NOMO-1 treated with DMSO at 0.1 percent for 48 hours (cell line): ENCODE measurements around the gene SCYGR2.

Source experiments
- DNase-seq: peaks from one replicate; lab custom pipeline; 2025; ENCODE audit not compliant: unreplicated experiment; lab: John Stamatoyannopoulos, UW

Gene SCYGR2

GRCh38 chr2:227612546-227613271 lies 14.0 kb downstream of the SCYGR2 start:
- DNase-seq, result no peak

DNA sequence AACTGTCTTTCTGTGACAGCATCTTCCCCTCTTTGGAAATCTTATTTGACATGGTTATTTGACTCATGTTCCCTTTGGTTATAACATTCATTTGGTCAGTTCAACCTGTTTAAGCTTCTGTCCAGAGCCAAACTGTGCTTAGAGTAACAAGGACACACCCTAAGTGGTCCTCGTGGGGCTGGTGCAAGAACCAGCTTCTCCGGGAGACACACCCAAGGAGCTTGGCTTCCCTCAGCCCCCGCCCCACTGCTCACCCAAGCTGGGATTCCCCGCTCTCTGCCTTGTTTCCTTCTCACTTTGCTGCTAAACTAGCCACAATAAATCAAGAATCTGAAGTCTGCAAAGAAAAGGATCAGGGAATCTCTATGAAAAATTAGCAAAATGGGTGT lies 14.6 kb downstream of the SCYGR2 start:
- no peak for DNase-seq

DNA sequence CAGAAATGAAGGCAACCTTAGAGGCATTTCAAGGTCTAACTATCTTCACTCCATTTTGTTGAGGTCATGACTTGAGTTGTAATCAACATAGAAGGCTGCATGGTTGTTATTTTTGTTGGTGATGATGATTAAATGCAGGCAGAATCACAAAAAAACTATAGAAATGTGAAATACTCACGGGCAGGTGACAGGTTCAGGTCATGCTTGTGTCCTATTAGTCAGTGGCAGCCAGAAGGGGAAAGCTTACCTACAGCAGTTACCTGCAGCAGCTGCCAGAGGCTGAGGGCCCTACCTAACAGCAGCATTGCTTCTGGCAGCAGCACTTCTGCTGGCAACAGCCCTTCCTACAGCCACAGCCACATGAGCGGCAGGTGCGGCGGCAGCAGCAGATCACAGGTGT lies 15.6 kb downstream of the SCYGR2 start:
- no peak for DNase-seq

DNA sequence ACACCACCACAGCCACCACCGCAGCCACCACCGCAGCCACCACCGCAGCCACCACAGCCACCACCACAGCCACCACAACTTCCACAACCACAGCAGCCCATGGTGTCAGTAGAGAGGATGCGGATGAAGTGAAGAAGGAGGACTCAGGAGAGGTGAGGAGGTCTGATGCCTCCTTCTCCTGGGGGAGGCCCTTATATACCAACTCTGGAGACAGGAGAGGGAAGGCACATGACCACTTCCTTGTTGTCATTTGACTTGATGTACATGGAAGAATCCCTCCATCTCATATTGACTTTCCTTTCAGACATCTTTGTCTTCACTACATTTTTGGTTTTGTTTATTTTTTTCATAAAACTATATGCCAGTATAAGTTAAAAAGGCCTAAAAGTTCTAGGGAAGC lies 16.0 kb downstream of the SCYGR2 start, which contains the start of gene SCYGR3:
TSS of gene SCYGR3 (minus strand) at position 101 of the 400 bp plus-strand sequence. CDS start at position 101, 0 bp downstream.
- no peak for DNase-seq

GRCh38 chr2:227615181-227615580 lies 16.5 kb downstream of the SCYGR2 start:
- DNase-seq, result no peak

DNA sequence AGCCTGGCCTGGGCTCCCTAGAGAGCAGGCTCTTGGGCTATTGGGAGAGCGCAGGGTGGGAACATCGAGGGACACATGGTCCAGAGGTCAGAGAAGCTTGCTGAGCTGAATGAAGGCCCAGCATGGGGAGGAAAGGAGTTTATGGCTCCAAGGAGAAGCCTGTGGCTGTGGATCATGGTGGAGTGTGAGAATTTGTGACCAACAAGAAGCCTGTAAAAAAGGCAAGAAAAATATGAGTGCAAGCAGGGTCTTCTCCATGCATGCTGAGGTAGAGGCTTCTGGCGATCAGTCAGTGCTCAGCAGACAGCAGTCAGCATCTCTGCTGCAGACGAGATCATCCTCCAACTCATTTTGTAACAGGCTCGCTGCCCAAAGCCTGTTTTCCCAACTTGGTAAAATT lies 17.2 kb downstream of the SCYGR2 start:
- no peak for DNase-seq

- DNase-seq, result no peak
These were observed 17.9 kb downstream of the SCYGR2 start for GRCh38 chr2:227616631-227617030.

- no peak for DNase-seq
These were observed 18.9 kb downstream of the SCYGR2 start, which contains the start of gene SCYGR4 for GRCh38 chr2:227617316-227618230. Gene SCYGR4 (plus strand): TSS chr2:227617498. CDS start chr2:227617498, 0 bp downstream.

DNA sequence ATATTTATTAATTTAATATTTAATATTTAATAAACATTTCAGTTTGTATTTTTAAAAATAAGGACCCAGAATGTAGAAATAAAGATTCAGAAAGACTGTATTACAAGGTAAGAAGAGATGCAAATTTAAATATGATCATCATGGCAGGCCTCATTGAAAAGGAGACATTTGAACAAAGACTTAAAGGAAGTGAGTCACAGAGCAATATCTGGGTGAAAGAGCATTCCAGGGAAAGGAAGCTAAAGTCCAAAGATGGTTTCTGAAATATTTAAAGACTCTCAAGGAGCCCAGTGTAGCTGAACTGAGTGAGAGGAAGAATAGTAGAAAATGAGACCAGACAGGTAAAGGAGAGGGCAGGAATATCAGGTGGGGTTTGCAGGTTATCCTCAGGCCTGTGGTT lies 24.5 kb downstream of the SCYGR2 start:
- no peak for DNase-seq

DNA sequence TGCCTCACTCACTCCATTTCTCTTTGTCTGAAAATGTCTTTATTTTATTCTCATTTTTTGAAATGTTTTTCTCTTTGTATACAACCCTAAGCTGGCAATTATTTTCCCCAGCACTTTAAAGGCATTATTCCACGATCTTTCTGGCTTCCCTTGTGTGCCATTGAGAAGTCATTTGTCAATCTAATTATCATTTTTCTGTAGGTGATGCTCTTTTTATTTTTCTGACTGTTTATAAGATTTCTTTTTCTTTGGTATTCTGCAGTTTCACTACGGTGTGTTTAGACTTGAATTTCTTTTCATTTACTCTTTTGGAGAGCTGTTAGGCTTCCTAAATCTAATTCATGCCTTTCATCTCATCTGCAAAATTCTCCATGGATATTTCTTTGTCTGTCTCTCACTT lies 26.7 kb downstream of the SCYGR2 start:
- DNase-seq, result no peak

DNA sequence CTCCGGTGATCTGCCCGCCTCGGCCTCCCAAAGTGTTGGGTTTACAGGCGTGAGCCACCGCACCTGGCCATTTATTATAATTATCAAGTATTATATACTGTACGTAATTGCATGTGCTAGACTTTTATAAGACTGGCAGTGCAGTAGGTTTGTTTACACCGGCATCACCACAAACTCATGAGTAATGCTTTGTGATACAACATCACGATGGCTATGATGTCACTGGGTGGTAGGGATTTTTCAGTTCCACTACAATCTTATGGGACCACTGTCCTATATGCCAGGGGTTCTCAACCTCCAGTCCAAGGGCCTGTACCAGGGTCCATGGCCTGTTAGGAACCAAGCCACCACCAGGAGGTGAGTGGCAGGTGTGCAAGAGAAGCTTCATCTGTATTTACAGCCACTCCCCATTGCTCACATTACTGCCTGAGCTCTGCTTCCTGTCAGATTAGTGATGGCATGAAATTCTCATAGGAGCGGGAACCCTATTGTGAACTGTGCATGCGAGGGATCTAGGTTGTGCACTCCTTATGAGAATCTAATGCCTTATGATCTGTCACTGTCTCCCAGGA lies 28.0 kb downstream of the SCYGR2 start:
- no peak for DNase-seq

DNA sequence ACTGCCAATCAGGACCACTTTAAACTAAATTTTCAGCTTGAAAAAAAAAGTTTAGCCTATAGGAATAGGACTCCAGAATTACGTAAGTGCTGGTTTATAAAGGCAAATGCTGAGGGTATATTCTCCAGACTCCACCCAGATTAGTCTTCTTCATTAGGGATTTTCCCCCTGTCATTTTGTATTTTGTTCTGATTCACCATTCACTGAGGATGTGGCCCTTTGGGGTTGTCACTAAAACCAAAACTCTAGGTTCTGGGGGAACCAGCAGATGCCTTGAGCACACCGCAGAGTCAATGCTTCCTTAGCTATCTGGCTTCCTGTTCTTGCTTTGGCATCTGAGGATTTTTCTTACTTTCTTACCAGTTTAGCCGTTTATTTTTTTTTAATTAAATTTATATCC lies 29.1 kb downstream of the SCYGR2 start:
- no peak for DNase-seq

DNA sequence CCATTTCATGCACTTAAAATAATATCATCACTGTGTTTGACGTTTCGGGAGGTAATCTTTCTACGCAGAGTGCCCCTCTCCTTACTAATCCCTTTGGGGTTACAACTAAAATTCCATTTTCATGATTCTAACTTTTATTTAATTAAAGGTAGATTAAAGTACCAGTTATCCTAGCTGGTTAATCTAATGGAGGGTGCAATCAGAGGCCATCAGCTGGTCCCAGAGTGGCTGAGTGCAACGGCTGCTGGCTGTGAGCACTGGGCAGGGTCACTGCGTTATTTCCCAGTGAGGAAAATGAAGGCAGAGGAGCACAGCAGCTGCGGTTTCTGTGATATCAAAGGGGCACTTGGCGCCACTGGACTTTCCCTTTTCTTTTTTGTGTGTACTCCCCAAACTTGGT lies 30.7 kb downstream of the SCYGR2 start:
- DNase-seq, result no peak

GRCh38 chr2:227630322-227630721 lies 31.6 kb downstream of the SCYGR2 start:
- DNase-seq, result no peak

GRCh38 chr2:227632827-227633226 lies 34.1 kb downstream of the SCYGR2 start:
- no peak for DNase-seq

- DNase-seq, result no peak
These were observed 35.5 kb downstream of the SCYGR2 start for GRCh38 chr2:227634201-227634600.

- DNase-seq, result no peak
These were observed 44.0 kb downstream of the SCYGR2 start for GRCh38 chr2:227642656-227643055.

DNA sequence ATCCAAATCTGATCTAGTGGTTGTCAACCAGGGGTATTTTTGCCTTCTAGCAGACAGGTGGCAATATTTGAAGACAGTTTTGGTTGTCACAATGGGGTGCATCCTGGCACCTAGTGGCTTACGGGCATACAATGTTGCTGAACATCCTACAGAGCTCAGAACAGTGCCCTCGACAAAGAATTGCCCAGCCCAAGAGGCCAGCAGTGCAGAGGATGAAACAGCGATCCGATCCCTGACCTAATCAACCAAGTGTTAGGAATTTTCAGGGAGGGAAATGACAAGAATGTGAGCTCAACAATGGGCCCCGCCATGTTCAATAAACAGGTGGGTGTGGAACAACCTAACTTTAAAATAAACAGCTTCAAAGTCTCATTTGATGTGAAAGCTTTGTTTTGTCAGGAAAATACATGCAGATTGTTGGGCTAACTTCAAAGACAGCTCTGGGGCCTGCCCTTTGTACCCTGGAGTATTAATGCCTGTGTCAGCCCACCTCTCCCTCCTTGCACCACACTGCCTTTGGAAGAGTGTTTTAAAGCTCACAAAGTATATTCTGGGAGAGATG lies 45.4 kb downstream of the SCYGR2 start:
- no peak for DNase-seq
